GM19025 (cell line): Measurements from ENCODE around the gene CTBP2.

Experiments used
- ATAC-seq: cut with Tn5 transposase; IDR thresholded peaks from one replicate; pipeline ENCODE4 v1.9.1; 2021; ENCODE audit warnings: mild to moderate bottlenecking, low read depth, moderate library complexity; ENCODE audit not compliant: unreplicated experiment

Gene CTBP2

GRCh38 chr10:125112697-125113494 is 47.5 kb downstream of the CTBP2 start:
- ATAC-seq = no peak

- no peak for ATAC-seq
Observed at GRCh38 chr10:125111118-125111727, 49.1 kb downstream of the CTBP2 start.

- ATAC-seq = no peak
Observed at GRCh38 chr10:125107965-125108580, 52.3 kb downstream of the CTBP2 start.

- ATAC-seq = no peak
Observed at GRCh38 chr10:125107166-125107949, 53.0 kb downstream of the CTBP2 start.

- no peak for ATAC-seq
Observed at GRCh38 chr10:125106586-125106985, 53.8 kb downstream of the CTBP2 start.

- ATAC-seq = no peak
Observed at GRCh38 chr10:125105706-125106255, 54.6 kb downstream of the CTBP2 start.

- no peak for ATAC-seq
Observed at GRCh38 chr10:125105155-125105554, 55.2 kb downstream of the CTBP2 start.

- ATAC-seq = no peak
Observed at GRCh38 chr10:125104559-125104958, 55.8 kb downstream of the CTBP2 start.

- no peak for ATAC-seq
Observed at GRCh38 chr10:125103924-125104323, 56.4 kb downstream of the CTBP2 start.

GRCh38 chr10:125103466-125103865 is 56.9 kb downstream of the CTBP2 start:
- no peak for ATAC-seq

GRCh38 chr10:125102821-125103220 is 57.5 kb downstream of the CTBP2 start:
- ATAC-seq = no peak

- no peak for ATAC-seq
Observed at GRCh38 chr10:125102246-125102645, 58.1 kb downstream of the CTBP2 start.

- no peak for ATAC-seq
Observed at GRCh38 chr10:125101581-125101980, 58.8 kb downstream of the CTBP2 start.

- ATAC-seq = no peak
Observed at GRCh38 chr10:125101049-125101448, 59.3 kb downstream of the CTBP2 start.

GRCh38 chr10:125097409-125098070 is 62.8 kb downstream of the CTBP2 start:
- no peak for ATAC-seq

- ATAC-seq = no peak
Observed at GRCh38 chr10:125096975-125097374, 63.4 kb downstream of the CTBP2 start.

GRCh38 chr10:125096371-125096770 is 64.0 kb downstream of the CTBP2 start:
- no peak for ATAC-seq

- no peak for ATAC-seq
Observed at GRCh38 chr10:125095776-125096175, 64.6 kb downstream of the CTBP2 start.

GRCh38 chr10:125095228-125095627 is 65.1 kb downstream of the CTBP2 start:
- no peak for ATAC-seq

GRCh38 chr10:125094806-125095205 is 65.6 kb downstream of the CTBP2 start:
- ATAC-seq = no peak
